ENCODE results near the gene KRTAP10-7. TPM values are rescaled to one million over a fixed set of nuclear protein-coding genes. Genes with fewer than 3 reads are reported as not detected.
"Not testable (repeated sequence)": the region's sequence is repeated elsewhere in the genome, so short reads cannot be mapped to it uniquely, and the experiment has no call there.

The KRTAP10-7 gene
- total RNA-seq, 2 experiments from 2014 or later, result not detected

- Mint-ChIP-seq H3K4me1 (ENCODE audit: low read depth) (peaks cover 10% of the 10 kb centered on the region), H3K9me3 (peaks cover 10% of the 10 kb centered on the region), H3K27ac (no peak overlapping the region), H3K36me3 (ENCODE audit: low read depth) (no peaks in the 10 kb centered on the region), H3K4me3 (no peak overlapping the region), H3K27me3 (ENCODE audit: low read depth) (no peaks in the 10 kb centered on the region)
- CTCF ChIA-PET, result interaction anchor here (0.6 kb wide), 1 partner anchor 33 kb away, joined by 3 read pairs; no protein-coding TSS in a partner anchor
- no peak for DNase-seq
- intact Hi-C loops (cut with micrococcal nuclease), result no loop called here
Measured at GRCh38 chr21:44585892-44586291, 14.5 kb upstream of the KRTAP10-7 start.

- no peak for DNase-seq
- Mint-ChIP-seq H3K27ac (no peak overlapping the region), H3K9me3 (no peaks in the 10 kb centered on the region), H3K4me1 (ENCODE audit: low read depth) (no peaks in the 10 kb centered on the region), H3K27me3 (ENCODE audit: low read depth) (no peaks in the 10 kb centered on the region), H3K4me3 (no peak overlapping the region), H3K36me3 (ENCODE audit: low read depth) (no peaks in the 10 kb centered on the region)
- CTCF ChIA-PET, result no interaction called here
- intact Hi-C loops (cut with micrococcal nuclease), result no loop called here
Measured at GRCh38 chr21:44589094-44589493, 11.3 kb upstream of the KRTAP10-7 start.

GRCh38 chr21:44589586-44590305 lies 10.7 kb upstream of the KRTAP10-7 start:
- Mint-ChIP-seq H3K9me3 (no peaks in the 10 kb centered on the region), H3K27ac (no peak overlapping the region), H3K4me3 (no peak overlapping the region), H3K4me1 (ENCODE audit: low read depth) (no peaks in the 10 kb centered on the region), H3K27me3 (ENCODE audit: low read depth) (no peaks in the 10 kb centered on the region), H3K36me3 (ENCODE audit: low read depth) (no peaks in the 10 kb centered on the region)
- intact Hi-C loops (cut with micrococcal nuclease), result no loop called here
- no peak for DNase-seq
- CTCF ChIA-PET, result no interaction called here

DNA sequence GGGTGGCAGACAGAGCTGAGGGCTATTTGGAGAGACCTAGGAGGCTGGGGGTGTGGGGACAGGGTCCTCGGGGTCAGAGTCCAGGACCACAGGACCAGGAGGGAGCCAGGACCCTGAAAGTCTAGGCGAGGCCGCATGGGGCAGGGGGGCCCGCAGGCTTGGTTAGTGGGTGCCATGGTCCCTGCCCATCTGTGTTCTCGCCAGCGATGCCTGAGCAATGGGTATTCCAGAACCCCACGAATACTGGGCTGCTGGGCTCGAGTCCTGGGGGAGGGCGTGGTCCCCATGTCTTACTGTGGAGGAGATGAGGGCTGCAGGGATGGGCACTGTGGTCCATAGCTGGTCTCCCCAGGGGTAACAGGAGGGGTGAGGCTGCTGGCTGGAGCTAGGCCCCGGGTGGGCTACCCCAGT lies 10.1 kb upstream of the KRTAP10-7 start:
- Mint-ChIP-seq H3K4me3 (no peak overlapping the region), H3K27ac (no peak overlapping the region), H3K9me3 (no peaks in the 10 kb centered on the region), H3K27me3 (ENCODE audit: low read depth) (no peaks in the 10 kb centered on the region), H3K4me1 (ENCODE audit: low read depth) (no peaks in the 10 kb centered on the region), H3K36me3 (ENCODE audit: low read depth) (no peaks in the 10 kb centered on the region)
- DNase-seq, result no peak
- CTCF ChIA-PET, result no interaction called here
- intact Hi-C loops (cut with micrococcal nuclease), result no loop called here

DNA sequence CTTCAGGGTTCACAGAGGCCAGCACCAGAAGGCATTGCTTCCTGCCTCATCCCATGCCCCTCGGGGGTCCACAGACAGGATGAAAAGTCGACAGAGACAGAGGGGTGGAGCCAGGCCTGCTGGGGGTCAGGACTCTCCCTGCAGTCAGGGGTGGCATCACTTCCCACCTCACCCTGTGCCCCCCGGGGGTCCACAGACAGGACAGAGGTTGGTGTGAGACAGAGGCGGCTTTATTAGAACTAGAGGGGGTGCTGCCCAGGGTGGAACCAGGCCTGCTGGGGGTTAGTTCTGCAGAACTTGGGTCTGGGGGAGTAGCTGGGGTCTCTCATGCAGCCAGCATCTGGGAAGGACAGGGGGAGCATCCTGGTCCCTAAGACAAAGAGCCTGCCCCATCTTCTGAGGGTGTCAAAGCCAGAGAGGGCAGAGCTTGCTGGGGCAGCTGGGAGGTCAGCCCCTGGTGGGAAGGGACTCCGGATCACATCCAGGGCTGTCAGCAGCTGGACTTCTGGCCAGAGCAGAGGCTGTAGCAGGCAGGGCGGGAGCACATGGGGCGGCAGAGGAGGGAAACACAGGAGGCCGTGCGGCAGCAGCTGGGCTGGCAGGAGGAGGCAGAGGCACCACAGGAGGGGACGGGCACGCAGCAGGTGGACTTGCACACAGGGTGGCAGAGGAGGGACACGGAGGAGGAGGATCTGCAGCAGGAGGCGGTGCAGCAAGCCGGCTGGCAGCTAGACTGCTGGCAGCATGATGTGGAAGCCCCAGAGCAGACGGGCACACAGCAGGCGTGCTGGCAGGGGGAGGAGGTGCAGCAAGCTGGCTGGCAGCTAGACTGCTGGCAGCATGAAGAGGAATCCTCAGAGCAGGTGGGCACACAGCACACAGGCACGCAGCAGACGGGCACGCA lies 9.2 kb upstream of the KRTAP10-7 start:
- H3K27me3 Mint-ChIP-seq (ENCODE audit: low read depth); DNase-seq; H3K36me3 Mint-ChIP-seq (ENCODE audit: low read depth); H3K4me1 Mint-ChIP-seq (ENCODE audit: low read depth); H3K27ac Mint-ChIP-seq; H3K9me3 Mint-ChIP-seq; H3K4me3 Mint-ChIP-seq; intact Hi-C loops (cut with micrococcal nuclease); CTCF ChIA-PET: not testable (repeated sequence)

DNA sequence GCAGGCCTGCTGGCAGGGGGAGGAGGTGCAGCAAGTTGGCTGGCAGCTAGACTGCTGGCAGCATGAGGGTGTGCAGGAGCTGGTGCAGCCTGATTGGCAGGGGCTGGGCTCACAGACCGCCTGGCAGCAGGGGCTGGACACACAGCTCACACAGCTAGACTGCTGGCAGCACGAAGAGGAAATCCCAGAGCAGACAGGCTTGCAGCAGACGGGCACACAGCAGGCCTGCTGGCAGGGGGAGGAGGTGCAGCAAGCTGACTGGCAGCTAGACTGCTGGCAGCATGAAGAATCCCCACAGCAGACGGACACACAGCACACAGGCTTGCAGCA lies 8.6 kb upstream of the KRTAP10-7 start:
- H3K4me1 Mint-ChIP-seq (ENCODE audit: low read depth); DNase-seq; H3K36me3 Mint-ChIP-seq (ENCODE audit: low read depth); H3K4me3 Mint-ChIP-seq; H3K27ac Mint-ChIP-seq; H3K27me3 Mint-ChIP-seq (ENCODE audit: low read depth); CTCF ChIA-PET; H3K9me3 Mint-ChIP-seq: not testable (repeated sequence)
- intact Hi-C loops (cut with micrococcal nuclease), result loop anchor here (1.0 kb wide), 1 partner anchor 18 kb away; the partner anchor contains the start of gene KRTAP10-4

GRCh38 chr21:44592446-44593311 lies 7.7 kb upstream of the KRTAP10-7 start, which contains the start of gene KRTAP10-6:
TSS of gene KRTAP10-6 (minus strand) at chr21:44592505. CDS start at chr21:44592484, 21 bp downstream.
- Mint-ChIP-seq H3K4me1 (ENCODE audit: low read depth) (no peaks in the 10 kb centered on the region), H3K4me3 (no peak within 1 kb of the TSS), H3K36me3 (ENCODE audit: low read depth) (no peaks in the 10 kb centered on the region), H3K9me3 (no peaks in the 10 kb centered on the region), H3K27me3 (ENCODE audit: low read depth) (no peaks in the 10 kb centered on the region), H3K27ac (no peak within 1 kb of the TSS)
- CTCF ChIA-PET, result no interaction called here
- DNase-seq, result no peak
- intact Hi-C loops (cut with micrococcal nuclease), result loop anchor here (1.0 kb wide), 1 partner anchor 19 kb away; the partner anchor contains the start of gene KRTAP10-4

DNA sequence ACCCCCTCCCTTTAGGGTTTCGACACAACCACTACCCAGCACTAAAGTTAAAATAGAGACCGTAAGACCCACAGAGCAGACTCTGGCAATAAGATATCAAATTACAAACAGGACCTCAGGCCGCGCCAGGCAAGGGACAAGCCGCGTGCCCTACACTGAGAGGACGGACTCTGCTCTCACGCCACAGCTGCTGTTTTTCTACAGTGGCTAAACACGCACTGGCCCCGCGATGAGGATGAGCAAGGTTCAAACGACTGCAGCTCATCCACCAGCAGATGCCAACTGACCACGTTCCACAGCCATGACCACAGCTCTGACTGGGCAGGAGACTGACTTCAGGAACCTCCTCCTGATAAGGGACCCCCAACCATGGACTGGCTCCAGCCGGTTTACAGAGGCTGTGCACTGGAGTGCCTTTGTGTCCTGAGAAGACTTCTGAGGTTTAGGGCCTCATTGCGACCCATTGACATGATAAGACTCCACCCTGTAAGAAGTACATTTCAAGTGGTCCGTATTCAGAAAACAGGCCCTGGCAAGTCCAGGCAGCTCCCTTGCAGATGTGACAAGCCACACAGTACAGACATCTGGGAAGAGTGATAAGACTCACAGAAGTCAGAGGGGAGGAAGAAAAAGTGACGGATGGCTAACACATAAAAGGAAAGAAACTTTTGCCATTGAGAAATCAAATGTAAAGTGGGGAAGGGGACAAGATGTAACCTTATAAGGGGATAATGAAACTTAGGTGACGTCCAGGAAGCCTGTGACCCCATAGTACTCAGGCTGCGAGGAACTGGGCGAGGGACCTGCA lies 6.6 kb upstream of the KRTAP10-7 start:
- Mint-ChIP-seq H3K36me3 (ENCODE audit: low read depth) (no peaks in the 10 kb centered on the region), H3K27ac (peak overlapping the region; percentile 4), H3K4me1 (ENCODE audit: low read depth) (no peaks in the 10 kb centered on the region), H3K4me3 (no peak overlapping the region), H3K27me3 (ENCODE audit: low read depth) (no peaks in the 10 kb centered on the region), H3K9me3 (peaks cover 4% of the 10 kb centered on the region)
- CTCF ChIA-PET, result no interaction called here
- no peak for DNase-seq
- intact Hi-C loops (cut with micrococcal nuclease), result no loop called here

DNA sequence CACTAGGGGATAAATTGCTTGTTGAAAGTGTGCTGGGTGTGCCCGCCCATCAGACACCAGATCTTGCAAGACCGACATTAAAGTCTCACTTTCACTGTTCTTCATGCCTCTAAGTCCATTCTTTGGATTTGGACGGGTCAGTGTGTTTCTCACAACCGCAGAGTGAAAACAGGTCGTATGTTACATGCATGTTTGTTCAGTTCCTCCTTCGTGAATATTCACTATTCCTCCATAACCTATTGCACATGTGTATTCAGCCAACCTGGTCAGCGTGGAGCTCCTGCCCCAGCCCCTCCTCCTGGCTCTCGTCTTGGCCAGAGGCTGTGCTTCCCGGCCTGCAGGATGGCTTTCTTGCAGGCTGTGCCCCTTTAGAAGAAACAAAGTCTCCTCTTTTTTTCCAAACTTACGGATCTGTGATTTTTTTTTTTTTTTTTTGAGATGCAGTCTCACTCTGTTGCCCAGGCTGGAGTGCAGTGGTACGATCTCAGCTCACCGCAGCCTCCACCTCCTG lies 5.9 kb upstream of the KRTAP10-7 start:
- no peak overlapping the region for H3K4me3 Mint-ChIP-seq
- no peaks in the 10 kb centered on the region for H3K36me3 Mint-ChIP-seq (ENCODE audit: low read depth)
- CTCF ChIA-PET, result interaction anchor here (0.7 kb wide), 1 partner anchor 615 kb away, joined by 3 read pairs; no protein-coding TSS in a partner anchor
- intact Hi-C loops (cut with micrococcal nuclease), result no loop called here
- no peaks in the 10 kb centered on the region for H3K4me1 Mint-ChIP-seq (ENCODE audit: low read depth)
- H3K27me3 Mint-ChIP-seq (ENCODE audit: low read depth), result no peaks in the 10 kb centered on the region
- DNase-seq, result no peak
- peaks cover 5% of the 10 kb centered on the region for H3K9me3 Mint-ChIP-seq
- peak overlapping the region; percentile 4 for H3K27ac Mint-ChIP-seq

GRCh38 chr21:44595524-44595923 lies 4.9 kb upstream of the KRTAP10-7 start:
- Mint-ChIP-seq H3K4me1 (ENCODE audit: low read depth) (no peaks in the 10 kb centered on the region), H3K27ac (no peak overlapping the region), H3K36me3 (ENCODE audit: low read depth) (no peaks in the 10 kb centered on the region), H3K9me3 (peaks cover 5% of the 10 kb centered on the region), H3K27me3 (ENCODE audit: low read depth) (no peaks in the 10 kb centered on the region), H3K4me3 (no peak overlapping the region)
- DNase-seq, result no peak
- intact Hi-C loops (cut with micrococcal nuclease), result no loop called here
- CTCF ChIA-PET, result interaction anchor here (0.6 to 1.6 kb wide), 3 partner anchors 85 to 198 kb away, joined by 3 to 5 read pairs (median 3); no protein-coding TSS in a partner anchor

DNA sequence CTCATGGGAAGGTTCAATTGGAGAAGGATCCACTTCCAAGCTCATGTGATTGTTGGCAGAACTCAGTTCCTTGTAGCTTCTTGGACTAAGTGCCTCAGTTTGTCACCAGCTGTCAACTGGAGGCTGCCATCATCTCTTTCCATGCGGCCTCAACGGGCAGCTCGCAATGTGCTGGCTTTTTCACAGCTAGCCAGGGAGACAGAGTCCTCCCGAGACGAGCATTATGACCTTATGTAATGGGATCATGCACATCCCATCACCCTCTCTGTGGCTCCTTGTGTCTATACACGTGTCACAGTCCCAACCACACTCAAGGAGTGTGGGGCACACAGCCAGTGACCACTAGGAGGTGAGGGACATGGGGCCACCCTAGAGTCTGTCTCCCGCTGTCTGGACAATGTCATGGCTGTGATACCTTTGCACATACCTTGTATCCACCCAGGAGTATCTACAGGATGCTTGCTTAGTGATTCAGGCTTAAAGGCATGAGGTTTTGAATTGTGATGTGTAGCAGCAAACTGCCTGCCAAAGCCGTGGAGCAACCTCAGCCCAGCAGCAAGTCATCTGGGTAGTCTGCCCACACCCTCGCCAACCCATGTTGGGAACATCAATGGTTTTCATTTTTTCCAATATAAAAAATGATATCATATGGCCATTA lies 4.2 kb upstream of the KRTAP10-7 start:
- H3K4me1 Mint-ChIP-seq (ENCODE audit: low read depth), result no peaks in the 10 kb centered on the region
- intact Hi-C loops (cut with micrococcal nuclease), result no loop called here
- H3K4me3 Mint-ChIP-seq, result no peak overlapping the region
- H3K36me3 Mint-ChIP-seq (ENCODE audit: low read depth), result no peaks in the 10 kb centered on the region
- DNase-seq, result no peak
- H3K27me3 Mint-ChIP-seq (ENCODE audit: low read depth), result no peaks in the 10 kb centered on the region
- CTCF ChIA-PET, result interaction anchor here (0.6 to 1.6 kb wide), 3 partner anchors 86 to 197 kb away, joined by 3 to 5 read pairs (median 3); no protein-coding TSS in a partner anchor
- no peak overlapping the region for H3K27ac Mint-ChIP-seq
- peaks cover 5% of the 10 kb centered on the region for H3K9me3 Mint-ChIP-seq
